GM19452 (cell line): ENCODE measurements around the gene NFKB1.
A peak's percentile ranks its signal among the peaks of the same experiment; 100 is the strongest.

Experiments used
- ATAC-seq: cut with Tn5 transposase; IDR thresholded peaks from one replicate; pipeline ENCODE4 v1.9.1; 2021; ENCODE audit not compliant: unreplicated experiment

NFKB1 gene

GRCh38 chr4:102497986-102498385, 3.2 kb upstream of the NFKB1 start:
- ATAC-seq: no peak

GRCh38 chr4:102500352-102500695, 835 bp upstream of the NFKB1 start:
- peak; percentile 7 for ATAC-seq

GRCh38 chr4:102501447-102501696, 213 bp downstream of the NFKB1 start:
- ATAC-seq: peak; percentile 38

- no peak for ATAC-seq
These were observed 1.3 kb downstream of the NFKB1 start for GRCh38 chr4:102502543-102502818.

GRCh38 chr4:102503301-102503746, 2.2 kb downstream of the NFKB1 start:
- ATAC-seq: no peak

- no peak for ATAC-seq
These were observed 3.0 kb downstream of the NFKB1 start for GRCh38 chr4:102503831-102504786.

GRCh38 chr4:102504941-102505340, 3.8 kb downstream of the NFKB1 start:
- no peak for ATAC-seq

- no peak for ATAC-seq
These were observed 4.5 kb downstream of the NFKB1 start for GRCh38 chr4:102505708-102506107.

- no peak for ATAC-seq
These were observed 5.4 kb downstream of the NFKB1 start for GRCh38 chr4:102506523-102506922.

GRCh38 chr4:102511830-102512605, 10.9 kb downstream of the NFKB1 start:
- no peak for ATAC-seq

- ATAC-seq: no peak
These were observed 13.3 kb downstream of the NFKB1 start for GRCh38 chr4:102514298-102514964.

- no peak for ATAC-seq
These were observed 16.6 kb downstream of the NFKB1 start for GRCh38 chr4:102517753-102518152.

- ATAC-seq: no peak
These were observed 17.6 kb downstream of the NFKB1 start for GRCh38 chr4:102518703-102519131.

- ATAC-seq: no peak
These were observed 18.8 kb downstream of the NFKB1 start for GRCh38 chr4:102519925-102520324.

- ATAC-seq: no peak
These were observed 20.4 kb downstream of the NFKB1 start for GRCh38 chr4:102521570-102521969.

GRCh38 chr4:102522031-102522440, 20.9 kb downstream of the NFKB1 start:
- ATAC-seq: no peak

- ATAC-seq: no peak
These were observed 23.5 kb downstream of the NFKB1 start for GRCh38 chr4:102524691-102525090.

- no peak for ATAC-seq
These were observed 23.9 kb downstream of the NFKB1 start for GRCh38 chr4:102525097-102525496.

GRCh38 chr4:102525504-102525903, 24.3 kb downstream of the NFKB1 start:
- no peak for ATAC-seq

- ATAC-seq: no peak
These were observed 25.4 kb downstream of the NFKB1 start for GRCh38 chr4:102526532-102526931.

- no peak for ATAC-seq
These were observed 26.6 kb downstream of the NFKB1 start for GRCh38 chr4:102527695-102528283.

- no peak for ATAC-seq
These were observed 28.8 kb downstream of the NFKB1 start for GRCh38 chr4:102529977-102530376.
